IPS-15b (cell line): ENCODE measurements around the gene NPAS3.
"Not testable (repeated sequence)": the region's sequence is repeated elsewhere in the genome, so short reads cannot be mapped to it uniquely, and the experiment has no call there.

Experiments used
- H3K27me3 ChIP-seq: one replicate; pipeline ENCODE4 v1.6.1; 2013; ENCODE audit warnings: low read length; ENCODE audit not compliant: control insufficient read depth, insufficient read depth
- H3K36me3 ChIP-seq: one replicate; pipeline ENCODE4 v1.6.1; 2013; ENCODE audit warnings: low read length; ENCODE audit not compliant: control insufficient read depth, insufficient read depth
- H3K4me1 ChIP-seq: one replicate; pipeline ENCODE4 v1.6.1; 2013; ENCODE audit warnings: mild to moderate bottlenecking, low read length; ENCODE audit not compliant: control insufficient read depth, insufficient read depth
- H3K4me3 ChIP-seq: one replicate; pipeline ENCODE4 v1.5.1; 2013; ENCODE audit warnings: low read depth, low read length
- H3K9ac ChIP-seq: one replicate; pipeline ENCODE4 v1.6.1; 2013; ENCODE audit warnings: low read depth, mild to moderate bottlenecking, low read length
- H3K9me3 ChIP-seq: one replicate; pipeline ENCODE4 v1.6.1; 2013; ENCODE audit warnings: mild to moderate bottlenecking, low read length; ENCODE audit not compliant: control insufficient read depth, insufficient read depth

NPAS3 gene

DNA sequence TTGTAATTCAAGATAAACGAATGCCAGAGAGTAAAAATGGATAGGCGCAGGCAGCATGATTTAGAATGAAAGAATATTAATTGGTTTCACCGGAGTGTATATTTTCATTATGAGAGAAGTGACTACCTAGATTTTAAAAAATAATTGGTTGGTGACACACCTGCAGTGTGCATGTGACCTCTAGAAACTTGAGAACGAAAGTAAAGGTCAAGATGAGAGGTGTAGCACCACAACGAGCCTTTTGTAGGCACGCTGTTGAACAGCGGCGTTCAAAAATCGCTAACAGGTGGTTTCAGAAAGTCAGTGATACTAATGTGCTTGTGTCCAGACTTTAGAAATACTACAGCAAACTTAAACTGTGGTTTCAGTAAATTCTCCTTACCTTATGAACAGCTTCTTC is 123.8 kb downstream of the NPAS3 start:
- Histone ChIP-seq H3K27me3 (no peaks in the 10 kb centered on the region), H3K9me3 (no peaks in the 10 kb centered on the region), H3K4me1 (no peaks in the 10 kb centered on the region), H3K36me3 (no peaks in the 10 kb centered on the region), H3K4me3 (no peak overlapping the region), H3K9ac (no peak overlapping the region)

DNA sequence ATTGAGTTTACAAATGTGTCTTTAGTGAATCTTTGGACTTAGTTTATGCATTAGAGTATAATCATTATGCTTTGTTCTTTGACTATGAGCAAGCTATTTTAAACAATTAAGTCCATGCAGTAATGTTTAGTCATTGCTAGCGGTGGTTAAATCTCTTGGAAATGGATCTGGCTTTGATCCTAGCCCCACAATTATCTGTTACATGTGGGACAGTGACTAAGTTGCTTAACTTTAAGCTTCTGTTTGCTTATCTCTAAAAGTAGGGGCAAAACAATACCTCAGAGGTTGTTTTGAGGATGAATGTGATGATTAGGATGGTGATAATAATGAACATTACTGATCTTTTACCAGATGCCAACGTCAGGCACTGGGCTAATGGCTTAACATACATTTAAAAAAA is 124.2 kb downstream of the NPAS3 start:
- Histone ChIP-seq H3K4me1 (no peaks in the 10 kb centered on the region), H3K9ac (no peak overlapping the region), H3K4me3 (no peak overlapping the region), H3K27me3 (no peaks in the 10 kb centered on the region), H3K9me3 (no peaks in the 10 kb centered on the region), H3K36me3 (no peaks in the 10 kb centered on the region)

DNA sequence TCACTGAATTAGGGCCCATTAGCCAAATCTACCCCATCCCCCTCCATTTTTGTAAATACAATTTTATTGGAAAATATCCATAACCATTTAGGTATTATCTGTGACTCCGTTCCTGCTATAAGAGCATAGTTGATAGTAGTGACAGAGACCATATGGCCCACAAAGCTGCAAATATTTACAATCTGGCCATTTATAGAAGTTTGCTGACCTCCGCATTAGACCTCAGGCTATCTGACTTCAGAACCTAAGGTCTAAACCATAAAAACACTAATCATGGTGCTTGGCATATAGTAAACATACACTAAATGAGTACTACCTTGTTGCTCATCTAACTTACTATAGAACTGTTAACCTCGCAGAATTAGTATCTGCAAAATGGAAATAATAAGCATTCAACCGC is 124.8 kb downstream of the NPAS3 start:
- no peaks in the 10 kb centered on the region for H3K4me1 ChIP-seq
- no peak overlapping the region for H3K4me3 ChIP-seq
- H3K9ac ChIP-seq: no peak overlapping the region

DNA sequence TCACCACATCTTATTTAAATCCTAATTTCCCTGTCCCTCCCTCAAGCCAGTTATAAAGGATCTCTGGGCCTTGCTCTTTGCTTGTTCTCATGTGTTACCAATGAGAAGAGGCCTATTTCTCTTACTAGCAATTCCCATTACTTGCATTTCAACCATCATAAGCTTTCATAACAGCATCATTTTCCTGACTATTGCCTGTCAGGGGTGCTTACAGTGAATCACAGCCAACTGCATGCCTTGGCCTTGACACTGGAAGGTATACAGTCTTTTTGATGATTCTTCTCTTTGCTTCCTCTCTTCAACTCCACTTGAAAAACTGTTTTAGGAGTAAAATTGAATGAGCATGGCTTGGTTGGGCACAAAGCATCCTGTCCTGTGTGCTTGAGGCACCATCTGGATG is 127.0 kb downstream of the NPAS3 start:
- no peaks in the 10 kb centered on the region for H3K4me1 ChIP-seq
- no peaks in the 10 kb centered on the region for H3K9me3 ChIP-seq
- H3K36me3 ChIP-seq: no peaks in the 10 kb centered on the region
- no peaks in the 10 kb centered on the region for H3K27me3 ChIP-seq
- H3K9ac ChIP-seq: no peak overlapping the region
- no peak overlapping the region for H3K4me3 ChIP-seq

More for the DNA sequence above, 124.8 kb downstream of the NPAS3 start:
- H3K9me3 ChIP-seq: no peaks in the 10 kb centered on the region
- no peaks in the 10 kb centered on the region for H3K27me3 ChIP-seq
- H3K36me3 ChIP-seq: no peaks in the 10 kb centered on the region

DNA sequence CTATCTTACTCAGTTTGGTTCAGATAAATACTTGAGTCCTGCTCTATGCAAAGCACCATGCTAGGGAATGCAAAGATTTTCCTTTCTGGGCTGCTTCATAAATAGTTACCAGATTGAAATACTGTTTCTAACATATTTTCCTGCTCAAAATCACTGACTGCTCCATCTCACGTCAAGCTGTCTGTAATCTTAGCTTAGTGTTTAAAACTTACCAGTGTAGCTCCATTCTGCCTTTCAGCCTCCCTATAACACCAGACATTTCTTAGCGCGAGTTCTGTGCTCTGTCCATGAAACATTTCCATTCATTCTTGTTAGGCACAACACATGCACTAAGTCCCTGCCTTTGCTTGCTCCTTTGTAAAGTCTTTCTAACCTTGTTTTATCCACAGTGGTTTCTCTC is 129.4 kb downstream of the NPAS3 start:
- no peaks in the 10 kb centered on the region for H3K9me3 ChIP-seq
- no peaks in the 10 kb centered on the region for H3K27me3 ChIP-seq
- H3K4me1 ChIP-seq: no peaks in the 10 kb centered on the region
- no peak overlapping the region for H3K9ac ChIP-seq
- H3K36me3 ChIP-seq: no peaks in the 10 kb centered on the region
- H3K4me3 ChIP-seq: no peak overlapping the region

DNA sequence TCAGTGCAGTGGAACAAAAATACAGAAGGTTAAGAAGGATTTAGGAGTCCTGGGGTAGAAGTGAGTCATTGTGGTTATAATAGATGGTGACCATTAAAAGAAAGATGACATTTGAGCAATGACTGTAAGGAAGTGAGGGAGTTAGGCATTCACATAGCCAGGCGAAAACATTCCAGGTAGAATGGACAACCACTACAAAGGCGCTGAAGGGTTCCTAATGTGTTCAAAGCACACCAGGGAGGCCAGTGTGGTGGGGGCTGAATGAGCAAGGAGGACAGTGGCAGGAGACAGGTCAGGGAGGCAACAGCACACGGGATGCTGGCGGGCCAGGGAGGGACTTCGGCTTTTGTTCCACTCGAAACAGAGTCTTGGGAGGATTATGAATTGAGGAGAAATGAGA is 129.9 kb downstream of the NPAS3 start:
- Histone ChIP-seq H3K9me3 (no peaks in the 10 kb centered on the region), H3K27me3 (no peaks in the 10 kb centered on the region), H3K36me3 (no peaks in the 10 kb centered on the region), H3K9ac (no peak overlapping the region), H3K4me3 (no peak overlapping the region), H3K4me1 (no peaks in the 10 kb centered on the region)

DNA sequence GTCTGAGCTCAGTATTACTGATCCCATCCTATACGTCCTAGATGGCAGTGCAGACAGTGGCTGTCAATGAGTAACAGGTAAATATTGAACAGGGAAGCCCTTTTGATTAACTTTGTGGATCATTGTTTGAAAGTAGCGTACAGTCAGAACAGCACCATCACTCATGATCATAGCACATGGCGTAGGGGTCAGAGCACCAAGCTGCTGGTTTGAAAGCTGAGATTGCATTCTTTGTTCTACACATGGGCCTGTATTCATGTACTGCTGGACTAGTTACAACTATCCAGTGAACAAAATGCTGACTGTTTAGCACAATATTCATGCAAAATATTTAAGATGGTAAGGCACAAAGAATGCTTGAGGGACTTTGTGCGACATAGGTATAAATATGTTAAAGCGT is 131.8 kb downstream of the NPAS3 start:
- Histone ChIP-seq H3K9me3 (no peaks in the 10 kb centered on the region), H3K4me3 (no peak overlapping the region)

DNA sequence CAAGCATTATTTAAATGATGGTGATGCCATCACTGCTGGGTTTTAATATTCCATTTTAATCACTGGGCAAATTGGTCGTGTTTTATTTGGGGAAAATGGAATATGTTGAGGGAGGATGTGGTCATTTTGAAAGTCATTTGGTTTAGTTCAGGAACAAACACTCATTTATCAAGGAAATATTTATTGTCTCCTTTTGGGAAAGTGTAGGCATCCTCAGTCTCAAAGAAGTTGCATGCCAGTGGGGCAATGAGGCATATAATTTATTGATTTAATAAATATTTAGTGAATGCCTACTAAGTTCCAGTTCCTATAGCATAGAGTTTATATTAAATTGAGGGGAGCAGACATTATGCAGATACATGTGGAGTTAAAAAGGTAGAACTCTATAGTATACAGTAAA is 134.3 kb downstream of the NPAS3 start:
- H3K36me3 ChIP-seq: no peaks in the 10 kb centered on the region
- H3K27me3 ChIP-seq: no peaks in the 10 kb centered on the region
- no peaks in the 10 kb centered on the region for H3K4me1 ChIP-seq
- H3K9me3 ChIP-seq: no peaks in the 10 kb centered on the region
- H3K9ac ChIP-seq: no peak overlapping the region
- no peak overlapping the region for H3K4me3 ChIP-seq

More for the DNA sequence above, 131.8 kb downstream of the NPAS3 start:
- Histone ChIP-seq H3K4me1 (no peaks in the 10 kb centered on the region), H3K27me3 (no peaks in the 10 kb centered on the region), H3K9ac (no peak overlapping the region), H3K36me3 (no peaks in the 10 kb centered on the region)

DNA sequence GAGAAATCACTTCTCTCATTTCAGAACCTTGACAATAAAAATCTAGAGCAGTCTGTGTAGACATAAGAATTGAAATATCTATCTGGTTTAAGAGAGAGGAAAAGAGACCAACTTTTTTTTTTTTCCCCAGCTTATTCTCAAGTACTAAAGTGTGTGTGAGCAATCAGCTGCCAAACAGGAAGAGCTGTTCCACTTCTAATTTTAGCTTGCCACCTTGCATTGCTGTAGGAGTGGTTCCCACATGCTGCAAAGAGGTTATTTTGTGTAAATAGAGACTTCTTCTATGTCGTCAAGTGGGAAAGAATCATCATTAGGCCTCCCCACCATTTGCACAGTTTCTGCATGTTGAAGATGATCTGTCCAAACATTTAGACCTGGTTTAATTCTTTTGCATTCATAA is 142.6 kb downstream of the NPAS3 start:
- no peaks in the 10 kb centered on the region for H3K9me3 ChIP-seq
- no peaks in the 10 kb centered on the region for H3K36me3 ChIP-seq
- H3K4me1 ChIP-seq: no peaks in the 10 kb centered on the region
- H3K9ac ChIP-seq: no peak overlapping the region
- H3K27me3 ChIP-seq: no peaks in the 10 kb centered on the region
- H3K4me3 ChIP-seq: no peak overlapping the region

DNA sequence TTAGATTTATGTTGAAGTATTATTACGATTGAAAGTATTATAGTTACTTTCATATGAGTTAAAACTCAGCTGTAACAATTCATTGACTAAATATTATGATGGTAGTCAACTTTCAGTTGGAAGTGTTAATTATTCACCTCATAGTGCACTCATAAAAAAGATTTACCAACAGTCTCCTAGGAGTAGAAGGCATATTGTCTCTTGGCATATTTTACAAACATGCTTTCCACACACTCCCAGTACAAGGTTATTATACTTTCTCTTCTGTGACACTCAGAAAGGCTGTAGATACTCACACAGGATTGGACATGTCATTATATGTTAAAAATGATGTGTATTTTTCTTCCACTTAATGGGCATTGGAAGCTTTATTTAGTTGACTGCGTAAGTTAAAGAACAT is 147.1 kb downstream of the NPAS3 start:
- Histone ChIP-seq H3K36me3 (no peaks in the 10 kb centered on the region), H3K4me1 (no peaks in the 10 kb centered on the region), H3K9me3 (peaks cover 4% of the 10 kb centered on the region), H3K9ac (no peak overlapping the region), H3K27me3 (no peaks in the 10 kb centered on the region), H3K4me3 (no peak overlapping the region)

DNA sequence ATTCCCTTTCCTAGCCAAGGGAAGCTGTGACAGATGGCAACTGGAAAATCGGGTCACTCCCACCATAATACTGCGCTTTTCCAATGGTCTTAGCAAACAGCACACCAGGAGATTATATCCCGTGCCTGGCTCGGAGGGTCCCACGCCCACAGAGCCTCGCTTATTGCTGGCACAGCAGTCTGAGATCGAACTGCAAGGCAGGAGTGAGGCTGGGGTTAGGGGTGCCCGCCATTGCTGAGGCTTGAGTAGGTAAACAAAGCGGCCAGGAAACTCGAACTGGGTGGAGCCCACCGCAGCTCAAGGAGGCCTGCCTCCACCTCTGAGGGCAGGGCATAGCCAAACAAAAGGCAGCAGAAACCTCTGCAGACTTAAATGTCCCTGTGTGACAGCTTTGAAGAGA is 149.6 kb downstream of the NPAS3 start:
- not testable (repeated sequence) for H3K4me1 ChIP-seq, H3K27me3 ChIP-seq, H3K9ac ChIP-seq, H3K36me3 ChIP-seq, H3K4me3 ChIP-seq, H3K9me3 ChIP-seq

DNA sequence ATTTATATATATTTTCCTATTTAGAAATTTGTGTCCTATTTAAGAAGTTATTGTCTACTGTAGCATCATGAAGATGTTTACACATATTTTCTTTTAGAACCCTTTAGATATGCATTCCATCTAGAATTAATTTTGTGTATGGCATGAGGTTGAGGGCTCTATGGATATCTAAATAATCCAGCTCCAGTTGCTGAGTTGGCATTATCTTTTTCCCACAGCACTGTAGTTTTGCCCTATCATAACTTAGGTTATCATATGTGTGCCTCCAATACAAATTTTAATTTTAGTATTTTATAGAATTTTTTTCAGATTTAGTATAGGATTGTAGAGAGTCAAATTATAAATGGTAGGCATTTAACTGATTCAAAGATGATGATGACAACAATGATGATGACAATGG is 159.3 kb downstream of the NPAS3 start:
- Histone ChIP-seq H3K27me3 (no peaks in the 10 kb centered on the region), H3K9me3 (no peaks in the 10 kb centered on the region), H3K36me3 (no peaks in the 10 kb centered on the region)

DNA sequence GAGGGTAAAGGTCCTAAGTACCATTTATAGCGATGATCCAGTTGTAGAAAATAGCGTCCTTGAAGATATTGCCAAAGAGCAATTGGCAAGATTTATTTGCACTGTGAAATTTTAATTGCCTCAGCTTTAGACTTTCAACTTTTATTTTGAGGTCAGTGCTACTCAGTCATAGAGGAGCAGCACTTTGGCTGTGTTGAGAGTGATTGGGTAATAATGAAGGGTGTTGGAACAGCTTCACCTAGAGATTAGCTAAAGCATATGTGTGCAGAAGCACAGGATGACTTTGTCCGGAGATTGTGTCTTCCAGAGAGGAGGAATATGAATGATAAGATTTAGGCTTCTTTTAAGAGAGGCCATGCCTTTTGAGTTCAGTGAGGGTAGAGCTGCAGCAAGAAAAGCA is 164.8 kb downstream of the NPAS3 start:
- H3K4me1 ChIP-seq: no peaks in the 10 kb centered on the region
- no peaks in the 10 kb centered on the region for H3K36me3 ChIP-seq
- H3K9me3 ChIP-seq: no peaks in the 10 kb centered on the region
- H3K9ac ChIP-seq: no peak overlapping the region
- no peaks in the 10 kb centered on the region for H3K27me3 ChIP-seq
- H3K4me3 ChIP-seq: no peak overlapping the region

More for the DNA sequence above, 159.3 kb downstream of the NPAS3 start:
- no peak overlapping the region for H3K9ac ChIP-seq
- no peak overlapping the region for H3K4me3 ChIP-seq
- no peaks in the 10 kb centered on the region for H3K4me1 ChIP-seq
